Mesendoderm (in vitro differentiated cells): Measurements from ENCODE around the gene ACACB.

Source experiments
- DNase-seq: peaks from one replicate; pipeline ENCODE4 v3.0.0; 2013
- H2AK5ac ChIP-seq: 2 replicates; pipeline ENCODE4 v1.6.1; 2013; ENCODE audit warnings: low read length, inconsistent platforms
- H2BK120ac ChIP-seq: 2 replicates; pipeline ENCODE4 v1.6.1; 2013; ENCODE audit warnings: low read depth, mild to moderate bottlenecking, low read length, moderate library complexity, mixed read lengths
- H2BK15ac ChIP-seq: replicated peaks from 2 replicates; pipeline ENCODE4 v1.6.1; 2013; ENCODE audit warnings: low read depth, mild to moderate bottlenecking, moderate library complexity
- H2BK5ac ChIP-seq: 2 replicates; pipeline ENCODE4 v1.6.1; 2013; ENCODE audit warnings: low read length, inconsistent platforms
- H3K18ac ChIP-seq: 2 replicates; pipeline ENCODE4 v1.6.1; 2013; ENCODE audit warnings: mild to moderate bottlenecking, low read length, mixed read lengths
- H3K23ac ChIP-seq: one replicate; pipeline ENCODE4 v1.6.1; 2013; ENCODE audit warnings: low read length
- H3K27ac ChIP-seq: 2 replicates; pipeline ENCODE4 v1.5.1; 2013; ENCODE audit warnings: low read depth, mild to moderate bottlenecking, inconsistent platforms, low read length, moderate library complexity
- H3K27me3 ChIP-seq: 2 replicates; pipeline ENCODE4 v1.6.1; 2013; ENCODE audit warnings: low read length, control low read depth, mild to moderate bottlenecking, inconsistent platforms; ENCODE audit not compliant: insufficient read depth, poor library complexity
- H3K36me3 ChIP-seq: 2 replicates; pipeline ENCODE4 v1.6.1; 2013; ENCODE audit warnings: low read length, inconsistent platforms; ENCODE audit not compliant: control insufficient read depth, insufficient read depth
- H3K4ac ChIP-seq: one replicate; pipeline ENCODE4 v1.6.1; 2013; ENCODE audit warnings: low read depth, mild to moderate bottlenecking, low read length, moderate library complexity
- H3K4me1 ChIP-seq: 2 replicates; pipeline ENCODE4 v1.6.1; 2013; ENCODE audit warnings: low read depth, low read length, inconsistent platforms; ENCODE audit not compliant: control insufficient read depth
- H3K4me2 ChIP-seq: 2 replicates; pipeline ENCODE4 v1.6.1; 2013; ENCODE audit warnings: low read length
- H3K4me3 ChIP-seq: 2 replicates; pipeline ENCODE4 v1.5.1; 2013; ENCODE audit warnings: mild to moderate bottlenecking, low read length
- H3K56ac ChIP-seq: one replicate; pipeline ENCODE4 v1.6.1; 2013; ENCODE audit warnings: low read length
- H3K79me1 ChIP-seq: 2 replicates; pipeline ENCODE4 v1.6.1; 2013; ENCODE audit warnings: low read length, inconsistent platforms
- H3K79me2 ChIP-seq: 2 replicates; pipeline ENCODE4 v1.6.1; 2013; ENCODE audit warnings: mild to moderate bottlenecking, low read length; ENCODE audit not compliant: control insufficient read depth, insufficient read depth
- H3K9ac ChIP-seq: 2 replicates; pipeline ENCODE4 v1.6.1; 2013; ENCODE audit warnings: low read length, inconsistent platforms
- H4K5ac ChIP-seq: one replicate; pipeline ENCODE4 v1.6.1; 2013; ENCODE audit warnings: low read length
- H4K8ac ChIP-seq: one replicate; pipeline ENCODE4 v1.6.1; 2013; ENCODE audit warnings: low read depth, mild to moderate bottlenecking, control low read depth, low read length, moderate library complexity
- WGBS: extraction: QIAGEN DNeasy Blood & Tissue Kit; methylation state at CpG from one replicate; pipeline ENCODE4 v1.1.7; 2013; ENCODE audit warnings: low lambda C conversion rate, missing lambda C conversion rate; ENCODE audit not compliant: insufficient coverage; ENCODE audit errors: extremely low coverage; 5-methylcytosine and 5-hydroxymethylcytosine counted together

Gene ACACB

DNA sequence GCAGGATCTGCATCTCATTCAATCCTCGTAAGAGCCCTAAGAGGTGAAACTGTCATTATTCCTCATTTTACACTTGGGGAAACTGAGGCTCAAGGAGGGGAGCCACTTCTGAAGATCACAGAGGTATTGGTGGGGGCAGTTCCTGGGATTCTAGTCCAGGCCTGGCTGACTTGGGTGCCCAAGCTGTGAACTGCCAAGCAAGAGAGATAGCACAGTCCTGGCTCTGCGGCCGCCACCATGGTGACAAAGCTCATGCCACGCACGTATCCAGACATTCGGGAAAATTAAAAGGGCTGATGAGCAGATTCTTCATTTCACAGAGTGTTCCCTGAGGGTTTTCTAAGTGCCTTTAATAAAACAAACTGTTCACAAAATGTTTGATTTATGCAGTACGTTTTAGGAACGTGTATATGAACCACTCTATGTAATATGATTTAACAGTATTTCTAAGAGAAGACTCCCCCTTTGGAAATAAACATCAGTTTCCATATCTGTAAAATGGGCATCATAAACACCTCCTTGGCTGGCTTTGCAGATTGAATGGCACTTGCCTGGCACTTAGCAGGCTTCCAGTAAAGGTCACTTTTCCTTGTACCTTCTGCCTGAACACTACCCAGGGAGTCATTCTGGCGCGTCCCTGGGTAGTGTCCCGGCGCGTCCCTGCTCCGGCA lies 84.6 kb downstream of the ACACB start:
- no peak overlapping the region for H3K27ac ChIP-seq
- H2BK5ac ChIP-seq: no peak overlapping the region
- H3K56ac ChIP-seq: no peak overlapping the region
- no peak overlapping the region for H3K4ac ChIP-seq
- no peaks in the 10 kb centered on the region for H3K27me3 ChIP-seq
- H3K4me3 ChIP-seq: no peak overlapping the region
- no peaks in the 10 kb centered on the region for H3K79me2 ChIP-seq
- H3K18ac ChIP-seq: no peak overlapping the region
- H2AK5ac ChIP-seq: no peak overlapping the region
- H3K9ac ChIP-seq: no peak overlapping the region
- no peak overlapping the region for H2BK15ac ChIP-seq
- no peaks in the 10 kb centered on the region for H3K4me1 ChIP-seq
- no peak overlapping the region for H4K8ac ChIP-seq
- H4K5ac ChIP-seq: no peak overlapping the region
- H2BK120ac ChIP-seq: no peak overlapping the region
- DNase-seq: no peak
- no CpG with 5 or more reads among the region's 14 CpGs for WGBS
- no peaks in the 10 kb centered on the region for H3K79me1 ChIP-seq
- H3K4me2 ChIP-seq: no peak overlapping the region
- no peak overlapping the region for H3K23ac ChIP-seq
- no peaks in the 10 kb centered on the region for H3K36me3 ChIP-seq

GRCh38 chr12:109201496-109201885 lies 85.1 kb downstream of the ACACB start:
- Histone ChIP-seq H3K4me3 (no peak overlapping the region), H3K4me2 (no peak overlapping the region), H2BK15ac (no peak overlapping the region), H3K79me1 (no peaks in the 10 kb centered on the region), H3K4ac (no peak overlapping the region), H3K79me2 (no peaks in the 10 kb centered on the region), H4K5ac (no peak overlapping the region), H2BK5ac (no peak overlapping the region), H3K36me3 (no peaks in the 10 kb centered on the region), H3K4me1 (no peaks in the 10 kb centered on the region), H3K27ac (no peak overlapping the region), H3K18ac (no peak overlapping the region), H3K56ac (no peak overlapping the region), H3K23ac (no peak overlapping the region), H3K27me3 (no peaks in the 10 kb centered on the region), H2AK5ac (no peak overlapping the region), H2BK120ac (no peak overlapping the region), H3K9ac (no peak overlapping the region), H4K8ac (no peak overlapping the region)
- no peak for DNase-seq
- WGBS: no CpG with 5 or more reads among the region's 17 CpGs

DNA sequence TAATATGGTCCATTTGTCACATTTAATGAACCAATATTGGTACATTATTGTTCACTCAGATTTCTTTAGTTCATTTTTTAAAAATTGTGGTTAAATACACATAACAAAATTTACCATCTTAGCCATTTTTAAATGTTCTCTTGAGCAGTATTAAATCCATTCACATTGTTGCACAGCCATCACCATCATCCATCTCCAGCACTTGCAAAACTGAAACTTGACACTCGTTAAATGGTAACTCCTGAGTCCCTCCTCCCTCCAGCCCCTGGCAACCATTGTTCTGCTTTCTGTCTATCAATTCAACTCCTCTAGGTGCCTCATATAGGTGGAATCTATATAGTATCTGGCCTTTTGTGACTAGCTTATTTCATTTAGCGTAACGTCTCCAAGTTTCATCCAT lies 86.4 kb downstream of the ACACB start:
- Histone ChIP-seq H3K9ac (no peak overlapping the region), H2BK120ac (no peak overlapping the region), H2BK15ac (no peak overlapping the region), H3K27me3 (no peaks in the 10 kb centered on the region), H3K4me2 (no peak overlapping the region), H3K4me1 (no peaks in the 10 kb centered on the region), H3K4ac (no peak overlapping the region), H4K8ac (no peak overlapping the region), H4K5ac (no peak overlapping the region), H3K4me3 (no peak overlapping the region), H3K56ac (no peak overlapping the region), H3K79me1 (no peaks in the 10 kb centered on the region), H2BK5ac (no peak overlapping the region), H3K18ac (no peak overlapping the region), H3K36me3 (no peaks in the 10 kb centered on the region), H3K23ac (no peak overlapping the region), H3K27ac (no peak overlapping the region), H2AK5ac (no peak overlapping the region), H3K79me2 (no peaks in the 10 kb centered on the region)
- no peak for DNase-seq
- WGBS: no CpG with 5 or more reads among the region's 3 CpGs

GRCh38 chr12:109203480-109203879 lies 87.1 kb downstream of the ACACB start:
- Histone ChIP-seq H2AK5ac (no peak overlapping the region), H3K4me1 (no peaks in the 10 kb centered on the region), H3K27ac (no peak overlapping the region), H3K18ac (no peak overlapping the region), H3K9ac (no peak overlapping the region), H3K27me3 (no peaks in the 10 kb centered on the region), H3K79me1 (no peaks in the 10 kb centered on the region), H3K23ac (no peak overlapping the region), H2BK5ac (no peak overlapping the region), H3K79me2 (no peaks in the 10 kb centered on the region), H2BK15ac (no peak overlapping the region), H4K8ac (no peak overlapping the region), H3K56ac (no peak overlapping the region), H3K36me3 (no peaks in the 10 kb centered on the region), H3K4ac (no peak overlapping the region), H4K5ac (no peak overlapping the region), H3K4me2 (no peak overlapping the region), H2BK120ac (no peak overlapping the region), H3K4me3 (no peak overlapping the region)
- WGBS: no CpG with 5 or more reads among the region's 8 CpGs
- DNase-seq: no peak

GRCh38 chr12:109209082-109209481 lies 92.7 kb downstream of the ACACB start:
- Histone ChIP-seq H3K4ac (no peak overlapping the region), H2BK15ac (no peak overlapping the region), H3K18ac (no peak overlapping the region), H3K4me3 (no peak overlapping the region), H3K79me1 (no peaks in the 10 kb centered on the region), H2BK5ac (no peak overlapping the region), H4K8ac (no peak overlapping the region), H3K4me2 (no peak overlapping the region), H3K23ac (no peak overlapping the region), H3K36me3 (no peaks in the 10 kb centered on the region), H3K79me2 (no peaks in the 10 kb centered on the region), H2BK120ac (no peak overlapping the region), H4K5ac (no peak overlapping the region), H3K27ac (no peak overlapping the region), H3K27me3 (no peaks in the 10 kb centered on the region), H3K9ac (no peak overlapping the region), H3K56ac (no peak overlapping the region), H2AK5ac (no peak overlapping the region), H3K4me1 (no peaks in the 10 kb centered on the region)
- WGBS: no CpG with 5 or more reads among the region's 14 CpGs
- DNase-seq: no peak

GRCh38 chr12:109212460-109213115 lies 96.2 kb downstream of the ACACB start:
- H3K18ac ChIP-seq: no peak overlapping the region
- H3K36me3 ChIP-seq: no peaks in the 10 kb centered on the region
- H2BK15ac ChIP-seq: no peak overlapping the region
- no peak overlapping the region for H3K27ac ChIP-seq
- no peak overlapping the region for H2AK5ac ChIP-seq
- no peak overlapping the region for H4K8ac ChIP-seq
- no CpG with 5 or more reads among the region's 16 CpGs for WGBS
- no peak overlapping the region for H3K23ac ChIP-seq
- H3K79me2 ChIP-seq: no peaks in the 10 kb centered on the region
- DNase-seq: no peak
- no peak overlapping the region for H2BK120ac ChIP-seq
- H3K27me3 ChIP-seq: no peaks in the 10 kb centered on the region
- no peak overlapping the region for H4K5ac ChIP-seq
- H3K4me3 ChIP-seq: no peak overlapping the region
- no peak overlapping the region for H3K9ac ChIP-seq
- no peaks in the 10 kb centered on the region for H3K4me1 ChIP-seq
- H3K4me2 ChIP-seq: no peak overlapping the region
- H3K4ac ChIP-seq: no peak overlapping the region
- H2BK5ac ChIP-seq: no peak overlapping the region
- no peaks in the 10 kb centered on the region for H3K79me1 ChIP-seq
- H3K56ac ChIP-seq: no peak overlapping the region
